ENCODE results near the gene GLRA3.

GLRA3 gene

DNA sequence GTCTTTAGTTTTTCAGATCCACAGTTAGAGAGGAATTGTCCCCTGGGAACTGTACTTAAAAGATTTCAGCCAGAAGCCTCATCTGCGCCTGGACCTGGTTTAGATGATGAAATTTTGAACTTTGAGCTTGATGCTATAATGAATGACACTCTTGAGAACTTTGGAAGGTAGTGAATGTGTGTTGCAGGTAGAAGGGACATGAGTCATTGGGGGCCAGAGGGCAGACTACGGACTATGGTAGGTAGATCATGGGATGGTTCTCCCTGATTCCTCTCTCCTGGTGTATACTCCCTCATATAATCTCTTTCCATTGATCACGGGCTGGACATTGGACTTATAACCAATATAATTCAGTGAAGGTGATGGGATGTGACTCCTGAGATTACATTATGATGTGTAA, 38.9 kb upstream of the GLRA3 start:
- no peak overlapping the region for H3K4me3 ChIP-seq (ENCODE audit: low read depth, low read length)
- no peak for TF ChIP-seq CTCF (conservative IDR thresholded peaks at IDR 0.05; ENCODE audit: low read depth, low read length)
- no peak for DNase-seq (ENCODE audit: low read depth)

DNA sequence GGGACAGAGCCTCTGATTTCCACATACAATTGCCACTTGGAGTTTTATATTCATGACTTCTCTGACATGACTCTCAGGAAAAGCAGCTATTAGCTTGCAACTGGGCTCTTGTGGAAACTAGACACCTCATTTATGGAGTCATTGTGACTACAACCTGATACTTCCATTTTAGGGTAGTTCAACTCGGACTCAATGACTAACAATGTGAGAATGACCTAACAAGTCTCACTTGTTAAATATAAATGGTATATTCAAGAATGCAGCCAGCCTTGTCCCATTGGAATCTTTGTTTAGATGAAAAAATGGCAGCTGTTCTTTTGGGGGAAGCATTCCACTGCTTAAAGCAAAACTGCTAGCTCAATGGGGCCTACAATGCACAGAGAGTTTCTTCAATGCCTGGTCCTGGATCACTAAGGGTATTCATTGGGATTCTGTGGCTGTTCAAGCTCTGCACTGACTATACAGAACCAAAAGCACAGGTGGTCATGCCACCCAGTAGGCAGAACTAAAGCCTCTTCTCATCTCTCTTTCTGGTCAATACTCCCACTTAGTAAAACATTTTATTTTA, 36.5 kb upstream of the GLRA3 start:
- H3K4me3 ChIP-seq (ENCODE audit: low read depth, low read length), result no peak overlapping the region
- DNase-seq (ENCODE audit: low read depth), result no peak
- no peak for TF ChIP-seq CTCF (conservative IDR thresholded peaks at IDR 0.05; ENCODE audit: low read depth, low read length)

- DNase-seq (ENCODE audit: low read depth), result no peak
- no peak for TF ChIP-seq CTCF (conservative IDR thresholded peaks at IDR 0.05; ENCODE audit: low read depth, low read length)
- no peak overlapping the region for H3K4me3 ChIP-seq (ENCODE audit: low read depth, low read length)
These were observed 35.0 kb upstream of the GLRA3 start for GRCh38 chr4:174864031-174864430.

- no peak for TF ChIP-seq CTCF (conservative IDR thresholded peaks at IDR 0.05; ENCODE audit: low read depth, low read length)
- no peak for DNase-seq (ENCODE audit: low read depth)
- no peak overlapping the region for H3K4me3 ChIP-seq (ENCODE audit: low read depth, low read length)
These were observed 31.5 kb upstream of the GLRA3 start for GRCh38 chr4:174860588-174860987.

GRCh38 chr4:174859904-174860303, 30.9 kb upstream of the GLRA3 start:
- DNase-seq (ENCODE audit: low read depth), result no peak
- H3K4me3 ChIP-seq (ENCODE audit: low read depth, low read length), result no peak overlapping the region
- no peak for TF ChIP-seq CTCF (conservative IDR thresholded peaks at IDR 0.05; ENCODE audit: low read depth, low read length)

DNA sequence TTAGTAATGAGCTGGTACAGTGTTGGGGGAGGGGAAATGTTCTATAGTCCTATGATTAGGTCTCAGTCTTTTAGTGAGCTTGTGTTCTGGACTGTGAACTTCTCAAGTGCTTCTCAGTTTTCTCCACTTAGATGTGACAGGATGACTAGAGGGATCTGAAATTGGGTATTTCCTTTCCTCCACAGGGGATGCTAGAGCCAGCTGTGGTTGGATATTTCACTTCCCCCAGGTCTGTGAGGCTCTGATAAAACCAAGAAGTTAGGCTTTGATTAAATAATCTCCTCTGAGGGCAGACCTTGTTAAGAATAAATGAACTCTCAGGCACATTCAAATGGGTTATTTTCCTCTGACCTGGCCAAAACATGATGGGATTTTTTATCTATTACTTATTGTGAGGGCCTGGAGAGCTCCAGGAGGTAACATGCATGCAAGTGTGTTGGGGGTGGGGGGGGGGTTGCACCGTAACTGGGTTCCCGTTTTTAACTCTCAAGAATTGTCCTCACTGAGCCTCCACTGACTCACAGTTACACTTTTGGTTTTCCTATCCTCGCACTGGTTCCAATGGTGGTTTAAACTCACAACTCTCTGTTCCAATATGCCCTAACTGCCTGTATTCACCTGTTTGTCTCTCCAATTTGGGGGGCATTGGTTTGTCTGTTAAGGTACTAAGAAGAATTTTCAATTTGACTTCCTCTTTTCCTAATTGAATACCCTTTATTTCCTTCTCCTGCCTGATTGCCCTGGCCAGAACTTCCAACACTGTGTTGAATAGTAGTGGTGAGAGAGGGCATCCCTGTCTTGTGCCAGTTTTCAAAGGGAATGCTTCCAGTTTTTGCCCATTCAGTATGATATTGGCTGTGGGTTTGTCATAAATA, 28.1 kb upstream of the GLRA3 start:
- no peak for DNase-seq (ENCODE audit: low read depth)
- H3K4me3 ChIP-seq (ENCODE audit: low read depth, low read length), result no peak overlapping the region
- no peak for TF ChIP-seq CTCF (conservative IDR thresholded peaks at IDR 0.05; ENCODE audit: low read depth, low read length)

DNA sequence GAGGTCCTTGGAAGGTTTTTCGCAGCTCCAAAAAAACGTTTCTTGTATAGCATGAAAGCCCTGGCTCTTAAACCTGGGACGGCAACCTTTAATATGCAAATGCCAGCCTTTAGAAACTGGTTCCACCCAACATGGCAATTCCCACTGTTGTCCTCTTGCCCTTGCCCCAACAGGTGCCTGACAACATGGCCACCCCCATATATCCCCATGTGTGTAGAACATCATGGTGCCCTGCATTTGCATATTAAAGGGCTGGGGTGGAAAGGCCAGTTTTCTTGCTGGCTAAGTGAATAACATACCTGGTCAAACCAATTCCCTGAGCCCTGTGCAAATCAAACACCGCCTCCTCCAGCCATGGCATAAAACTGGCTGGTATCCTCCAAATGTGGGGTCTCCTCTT, 26.0 kb upstream of the GLRA3 start:
- no peak overlapping the region for H3K4me3 ChIP-seq (ENCODE audit: low read depth, low read length)
- no peak for DNase-seq (ENCODE audit: low read depth)
- TF ChIP-seq CTCF (conservative IDR thresholded peaks at IDR 0.05; ENCODE audit: low read depth, low read length), result no peak
